Measurements from ENCODE around the gene SLC16A10. TPM values are rescaled to one million over a fixed set of nuclear protein-coding genes. Genes with fewer than 3 reads are reported as not detected.

The SLC16A10 gene
- polyA plus RNA-seq, 3 donors: 0.05 to 0.15 TPM; not detected in 1

DNA sequence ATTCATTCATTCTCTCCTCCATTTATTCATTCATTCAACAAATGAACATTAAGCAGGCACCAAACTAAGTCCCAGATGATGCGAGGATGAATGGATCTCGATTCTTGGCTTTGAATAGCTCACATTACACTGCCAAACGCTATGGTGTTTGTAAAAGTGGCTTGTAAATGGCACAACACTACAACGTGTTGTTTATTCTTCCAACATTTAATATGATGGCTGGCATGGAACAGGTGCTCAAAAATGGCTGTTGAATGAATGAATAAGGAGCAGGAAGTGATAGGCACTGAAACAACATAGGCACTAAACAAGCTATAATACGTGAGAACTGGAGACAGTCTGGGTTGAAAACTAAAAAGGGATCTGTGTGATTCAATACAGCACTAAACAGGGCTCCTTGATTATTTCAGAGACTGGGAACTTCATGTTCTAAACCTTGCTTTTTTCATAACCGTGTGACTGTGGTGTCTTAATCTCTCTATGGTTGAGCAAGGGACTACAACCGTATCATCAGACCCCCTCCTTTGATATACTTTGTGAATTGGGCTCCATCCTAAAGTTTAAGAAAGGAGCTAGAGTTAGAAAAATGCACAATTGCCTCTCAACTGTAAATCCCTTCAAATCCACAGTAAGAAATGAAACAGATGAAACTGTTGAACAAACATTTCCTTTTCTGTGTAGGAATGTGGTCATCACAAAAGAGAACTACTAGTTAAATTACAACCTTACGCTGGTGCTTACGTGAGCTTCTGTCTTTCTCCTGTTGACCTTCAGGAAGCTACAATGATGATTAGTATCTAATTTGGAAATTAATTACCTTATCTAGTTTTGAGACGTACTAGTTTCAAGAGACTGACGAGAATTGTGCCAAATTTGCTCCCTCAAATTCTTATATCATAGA lies 16.9 kb upstream of the SLC16A10 start:
- TF ChIP-seq, protein P1, sequence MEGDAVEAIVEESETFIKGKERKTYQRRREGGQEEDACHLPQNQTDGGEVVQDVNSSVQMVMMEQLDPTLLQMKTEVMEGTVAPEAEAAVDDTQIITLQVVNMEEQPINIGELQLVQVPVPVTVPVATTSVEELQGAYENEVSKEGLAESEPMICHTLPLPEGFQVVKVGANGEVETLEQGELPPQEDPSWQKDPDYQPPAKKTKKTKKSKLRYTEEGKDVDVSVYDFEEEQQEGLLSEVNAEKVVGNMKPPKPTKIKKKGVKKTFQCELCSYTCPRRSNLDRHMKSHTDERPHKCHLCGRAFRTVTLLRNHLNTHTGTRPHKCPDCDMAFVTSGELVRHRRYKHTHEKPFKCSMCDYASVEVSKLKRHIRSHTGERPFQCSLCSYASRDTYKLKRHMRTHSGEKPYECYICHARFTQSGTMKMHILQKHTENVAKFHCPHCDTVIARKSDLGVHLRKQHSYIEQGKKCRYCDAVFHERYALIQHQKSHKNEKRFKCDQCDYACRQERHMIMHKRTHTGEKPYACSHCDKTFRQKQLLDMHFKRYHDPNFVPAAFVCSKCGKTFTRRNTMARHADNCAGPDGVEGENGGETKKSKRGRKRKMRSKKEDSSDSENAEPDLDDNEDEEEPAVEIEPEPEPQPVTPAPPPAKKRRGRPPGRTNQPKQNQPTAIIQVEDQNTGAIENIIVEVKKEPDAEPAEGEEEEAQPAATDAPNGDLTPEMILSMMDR (IDR thresholded peaks at IDR 0.05): no peak
- H3K9me3 ChIP-seq (replicated peaks in 1 of 2; ENCODE audit: control insufficient read depth in 1 of 2, insufficient read depth in 1 of 2, low read length in 2 of 2): no peaks in the 10 kb centered on the region
- H3K4me2 ChIP-seq (replicated peaks; ENCODE audit: extremely low read depth, low read length, poor library complexity, severe bottlenecking): no peak overlapping the region
- H2AFZ ChIP-seq (ENCODE audit: insufficient read depth, low read depth, low read length, poor library complexity, severe bottlenecking): no peak overlapping the region
- intact Hi-C loops (cut with micrococcal nuclease): no loop called here
- H3K27ac ChIP-seq (ENCODE audit: low read depth in 1 of 2, low read length in 2 of 2): no peak overlapping the region
- DNase-seq: no peak
- H3K27me3 ChIP-seq (ENCODE audit: control insufficient read depth in 2 of 2, insufficient read depth in 2 of 2, low read length in 2 of 2): no peaks in the 10 kb centered on the region
- H3K36me3 Mint-ChIP-seq: no peaks in the 10 kb centered on the region
- no peaks in the 10 kb centered on the region for H3K36me3 ChIP-seq (replicated peaks in 1 of 2; ENCODE audit: control insufficient read depth in 1 of 2, insufficient read depth in 2 of 2, low read length in 2 of 2)
- H4K20me1 ChIP-seq (ENCODE audit: insufficient read depth, low read length): no peaks in the 10 kb centered on the region
- H3K9ac ChIP-seq (ENCODE audit: insufficient read depth, low read length, poor library complexity, severe bottlenecking): no peak overlapping the region
- peaks cover 0 to 1% (median 0%) of the 10 kb centered on the region in 7 donors for H3K9me3 Mint-ChIP-seq
- WGBS (ENCODE audit: insufficient coverage): no CpG with 5 or more reads among the region's 11 CpGs
- H3K79me2 ChIP-seq (ENCODE audit: insufficient read depth, low read length): no peaks in the 10 kb centered on the region
- H3K27me3 Mint-ChIP-seq (ENCODE audit: low read depth in 3 of 3): peaks cover 3 to 7% (median 4%) of the 10 kb centered on the region in 3 donors
- H3K4me3 ChIP-seq (replicated peaks in 1 of 3; ENCODE audit: low read depth in 2 of 3, low read length in 3 of 3): no peak overlapping the region
- no peak overlapping the region for H3K27ac Mint-ChIP-seq
- peaks cover 13% of the 10 kb centered on the region for H3K4me1 Mint-ChIP-seq
- peaks cover under 1% of the 10 kb centered on the region in 2 donors for H3K4me1 ChIP-seq (ENCODE audit: control insufficient read depth in 1 of 2, insufficient read depth in 2 of 2, low read length in 2 of 2)
- no peak overlapping the region for H3K4me3 Mint-ChIP-seq

DNA sequence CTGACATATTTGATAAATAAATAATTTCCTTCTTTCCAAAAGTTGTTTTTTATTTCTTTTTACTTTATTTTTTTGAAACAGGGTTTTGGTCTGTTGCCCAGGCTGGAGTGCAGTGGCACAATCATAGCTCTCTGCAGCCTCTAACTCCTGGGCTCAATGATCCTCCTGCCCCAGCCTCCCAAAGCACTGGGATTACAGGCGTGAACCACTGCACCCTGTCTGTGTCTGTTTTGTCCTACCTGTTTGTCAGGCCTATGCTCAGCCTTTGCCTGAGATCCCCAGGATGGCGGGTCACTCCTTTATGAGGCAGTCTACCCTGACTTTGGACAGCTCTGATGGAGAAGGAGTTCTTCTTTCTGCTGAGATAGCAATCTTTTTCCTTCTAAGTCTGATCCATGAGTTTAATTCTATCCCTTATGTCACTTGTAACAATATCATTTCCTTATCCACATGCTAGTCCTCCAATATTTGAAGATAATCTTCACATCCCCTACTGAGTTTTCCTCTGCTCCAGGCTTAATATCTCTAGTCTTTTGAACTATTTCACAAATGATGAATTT lies 14.4 kb upstream of the SLC16A10 start:
- Mint-ChIP-seq H3K9me3 (peaks cover 0 to 3% (median 0%) of the 10 kb centered on the region in 7 donors), H3K4me3 (no peak overlapping the region), H3K36me3 (peaks cover 0 to 4% of the 10 kb centered on the region in 2 donors), H3K27ac (no peak overlapping the region), H3K27me3 (ENCODE audit: low read depth in 3 of 3) (peaks cover 3 to 4% (median 3%) of the 10 kb centered on the region in 3 donors), H3K4me1 (peaks cover 23% of the 10 kb centered on the region)
- intact Hi-C loops (cut with micrococcal nuclease): no loop called here
- no peak for DNase-seq
- H3K4me3 ChIP-seq (replicated peaks in 1 of 3; ENCODE audit: low read depth in 2 of 3, low read length in 3 of 3): no peak overlapping the region
- no peak overlapping the region for H3K27ac ChIP-seq (ENCODE audit: low read depth in 1 of 2, low read length in 2 of 2)
- H3K4me1 ChIP-seq (ENCODE audit: control insufficient read depth in 1 of 2, insufficient read depth in 2 of 2, low read length in 2 of 2): peaks cover 19 to 21% of the 10 kb centered on the region in 2 donors
- no peaks in the 10 kb centered on the region for H3K9me3 ChIP-seq (replicated peaks in 1 of 2; ENCODE audit: control insufficient read depth in 1 of 2, insufficient read depth in 1 of 2, low read length in 2 of 2)
- no peaks in the 10 kb centered on the region for H4K20me1 ChIP-seq (ENCODE audit: insufficient read depth, low read length)
- TF ChIP-seq, protein P1 (IDR thresholded peaks at IDR 0.05): no peak
- no peaks in the 10 kb centered on the region for H3K36me3 ChIP-seq (replicated peaks in 1 of 2; ENCODE audit: control insufficient read depth in 1 of 2, insufficient read depth in 2 of 2, low read length in 2 of 2)
- no peak overlapping the region for H3K4me2 ChIP-seq (replicated peaks; ENCODE audit: extremely low read depth, low read length, poor library complexity, severe bottlenecking)
- H3K27me3 ChIP-seq (ENCODE audit: control insufficient read depth in 2 of 2, insufficient read depth in 2 of 2, low read length in 2 of 2): no peaks in the 10 kb centered on the region
- no peak overlapping the region for H2AFZ ChIP-seq (ENCODE audit: insufficient read depth, low read depth, low read length, poor library complexity, severe bottlenecking)
- H3K79me2 ChIP-seq (ENCODE audit: insufficient read depth, low read length): no peaks in the 10 kb centered on the region
- 89% methylated on average over 1 of the region's 2 CpGs for WGBS (ENCODE audit: insufficient coverage)
- H3K9ac ChIP-seq (ENCODE audit: insufficient read depth, low read length, poor library complexity, severe bottlenecking): no peak overlapping the region

Measured in CD14-positive monocyte (primary cell).